ENCODE data around the gene SH3TC1. TPM values are rescaled to one million over a fixed set of nuclear protein-coding genes. Genes with fewer than 3 reads are reported as not detected.
A peak's percentile ranks its signal among the peaks of the same experiment; 100 is the strongest.

Gene SH3TC1
- total and polyA plus RNA-seq, 2 of the 13 experiments (the other 11 are each of a cell fraction or from before 2014, with no cell fraction given): 14.9 to 21.8 TPM

DNA sequence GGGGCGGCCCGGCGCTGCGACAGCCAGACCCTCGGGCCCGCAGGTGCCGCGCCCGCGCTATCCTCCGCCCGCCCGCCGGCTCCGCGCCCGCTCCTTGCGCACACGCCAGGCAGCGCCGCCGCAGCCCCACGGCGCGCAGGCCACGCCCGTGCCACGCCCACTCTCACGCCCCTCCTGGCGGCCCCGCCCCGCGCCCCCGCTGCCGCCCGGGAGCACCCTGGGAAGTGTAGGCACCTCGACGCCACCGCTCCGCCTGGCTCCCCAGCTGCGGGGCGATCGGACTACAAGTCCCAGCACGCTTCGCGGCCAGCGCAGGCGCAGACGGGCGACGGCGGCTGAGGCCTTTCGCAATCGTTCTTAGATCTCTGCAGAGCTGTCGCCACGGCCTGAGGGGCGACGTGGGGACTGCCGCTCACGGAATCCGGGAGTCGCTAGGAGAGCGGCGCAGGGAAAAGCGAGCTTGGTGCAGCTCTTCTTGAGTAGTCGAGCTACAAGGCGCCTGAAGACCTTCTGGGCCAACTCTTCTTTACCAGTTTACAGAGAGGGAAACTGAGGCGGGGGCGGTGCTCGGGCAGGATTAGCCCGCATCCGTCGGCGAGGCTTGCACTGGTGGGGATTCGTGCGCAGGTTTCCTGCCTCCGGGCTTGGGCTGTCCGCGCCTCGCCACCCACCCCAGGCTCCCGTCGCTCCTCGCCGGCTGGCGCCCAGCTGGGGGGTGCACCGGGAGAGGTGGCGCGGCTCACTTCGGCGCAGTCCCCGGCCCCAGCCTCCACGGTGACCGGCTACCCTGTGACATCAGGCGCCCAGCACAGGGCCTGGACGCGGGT, 40.2 kb upstream of the SH3TC1 start, which contains the start of gene ABLIM2 (continued):
- TF ChIP-seq ZFY (CRISPR knock-in tag; IDR thresholded peaks at IDR 0.05) (peak; percentile 80), THYN1 (CRISPR knock-in tag; IDR thresholded peaks at IDR 0.05; ENCODE audit: borderline replicate concordance, low read depth) (no peak), MXI1 (IDR thresholded peaks at IDR 0.05; ENCODE audit: borderline replicate concordance, low read depth, low read length) (peak; percentile 44; the same call in 1 of the 3 replicates), ZNF468 (CRISPR knock-in tag; IDR thresholded peaks at IDR 0.05) (no peak), BCL6 (CRISPR knock-in tag; IDR thresholded peaks at IDR 0.05) (peak; percentile 82), ZNF3 (CRISPR knock-in tag; IDR thresholded peaks at IDR 0.05) (no peak), AHR (CRISPR knock-in tag; IDR thresholded peaks at IDR 0.05) (no peak; the same call in 1 of the 2 replicates), HES4 (CRISPR knock-in tag; IDR thresholded peaks at IDR 0.05; ENCODE audit: borderline replicate concordance) (no peak), ZNF589 (CRISPR knock-in tag; conservative IDR thresholded peaks at IDR 0.05) (no peak), KDM5B (CRISPR knock-in tag; IDR thresholded peaks at IDR 0.05; ENCODE audit: borderline replicate concordance) (no peak; the same call in 1 of the 2 replicates), NR2C2 (CRISPR knock-in tag; IDR thresholded peaks at IDR 0.05; ENCODE audit: borderline replicate concordance) (peak; percentile 89), ZMYM4 (CRISPR knock-in tag; IDR thresholded peaks at IDR 0.05) (0 out of 2 replicates have a peak, but pooled peaks have one; percentile 20), ZNF253 (CRISPR knock-in tag; IDR thresholded peaks at IDR 0.05; ENCODE audit: borderline replicate concordance) (no peak)
- TF ChIP-seq, protein P1, sequence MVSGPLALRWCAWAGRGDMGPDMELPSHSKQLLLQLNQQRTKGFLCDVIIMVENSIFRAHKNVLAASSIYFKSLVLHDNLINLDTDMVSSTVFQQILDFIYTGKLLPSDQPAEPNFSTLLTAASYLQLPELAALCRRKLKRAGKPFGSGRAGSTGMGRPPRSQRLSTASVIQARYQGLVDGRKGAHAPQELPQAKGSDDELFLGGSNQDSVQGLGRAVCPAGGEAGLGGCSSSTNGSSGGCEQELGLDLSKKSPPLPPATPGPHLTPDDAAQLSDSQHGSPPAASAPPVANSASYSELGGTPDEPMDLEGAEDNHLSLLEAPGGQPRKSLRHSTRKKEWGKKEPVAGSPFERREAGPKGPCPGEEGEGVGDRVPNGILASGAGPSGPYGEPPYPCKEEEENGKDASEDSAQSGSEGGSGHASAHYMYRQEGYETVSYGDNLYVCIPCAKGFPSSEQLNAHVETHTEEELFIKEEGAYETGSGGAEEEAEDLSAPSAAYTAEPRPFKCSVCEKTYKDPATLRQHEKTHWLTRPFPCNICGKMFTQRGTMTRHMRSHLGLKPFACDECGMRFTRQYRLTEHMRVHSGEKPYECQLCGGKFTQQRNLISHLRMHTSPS (CRISPR knock-in tag; IDR thresholded peaks at IDR 0.05; ENCODE audit: low read depth): no peak
- TF ChIP-seq, protein P2, sequence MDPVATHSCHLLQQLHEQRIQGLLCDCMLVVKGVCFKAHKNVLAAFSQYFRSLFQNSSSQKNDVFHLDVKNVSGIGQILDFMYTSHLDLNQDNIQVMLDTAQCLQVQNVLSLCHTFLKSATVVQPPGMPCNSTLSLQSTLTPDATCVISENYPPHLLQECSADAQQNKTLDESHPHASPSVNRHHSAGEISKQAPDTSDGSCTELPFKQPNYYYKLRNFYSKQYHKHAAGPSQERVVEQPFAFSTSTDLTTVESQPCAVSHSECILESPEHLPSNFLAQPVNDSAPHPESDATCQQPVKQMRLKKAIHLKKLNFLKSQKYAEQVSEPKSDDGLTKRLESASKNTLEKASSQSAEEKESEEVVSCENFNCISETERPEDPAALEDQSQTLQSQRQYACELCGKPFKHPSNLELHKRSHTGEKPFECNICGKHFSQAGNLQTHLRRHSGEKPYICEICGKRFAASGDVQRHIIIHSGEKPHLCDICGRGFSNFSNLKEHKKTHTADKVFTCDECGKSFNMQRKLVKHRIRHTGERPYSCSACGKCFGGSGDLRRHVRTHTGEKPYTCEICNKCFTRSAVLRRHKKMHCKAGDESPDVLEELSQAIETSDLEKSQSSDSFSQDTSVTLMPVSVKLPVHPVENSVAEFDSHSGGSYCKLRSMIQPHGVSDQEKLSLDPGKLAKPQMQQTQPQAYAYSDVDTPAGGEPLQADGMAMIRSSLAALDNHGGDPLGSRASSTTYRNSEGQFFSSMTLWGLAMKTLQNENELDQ (CRISPR knock-in tag; IDR thresholded peaks at IDR 0.05; ENCODE audit: borderline replicate concordance): no peak
- TF ChIP-seq, protein P3, sequence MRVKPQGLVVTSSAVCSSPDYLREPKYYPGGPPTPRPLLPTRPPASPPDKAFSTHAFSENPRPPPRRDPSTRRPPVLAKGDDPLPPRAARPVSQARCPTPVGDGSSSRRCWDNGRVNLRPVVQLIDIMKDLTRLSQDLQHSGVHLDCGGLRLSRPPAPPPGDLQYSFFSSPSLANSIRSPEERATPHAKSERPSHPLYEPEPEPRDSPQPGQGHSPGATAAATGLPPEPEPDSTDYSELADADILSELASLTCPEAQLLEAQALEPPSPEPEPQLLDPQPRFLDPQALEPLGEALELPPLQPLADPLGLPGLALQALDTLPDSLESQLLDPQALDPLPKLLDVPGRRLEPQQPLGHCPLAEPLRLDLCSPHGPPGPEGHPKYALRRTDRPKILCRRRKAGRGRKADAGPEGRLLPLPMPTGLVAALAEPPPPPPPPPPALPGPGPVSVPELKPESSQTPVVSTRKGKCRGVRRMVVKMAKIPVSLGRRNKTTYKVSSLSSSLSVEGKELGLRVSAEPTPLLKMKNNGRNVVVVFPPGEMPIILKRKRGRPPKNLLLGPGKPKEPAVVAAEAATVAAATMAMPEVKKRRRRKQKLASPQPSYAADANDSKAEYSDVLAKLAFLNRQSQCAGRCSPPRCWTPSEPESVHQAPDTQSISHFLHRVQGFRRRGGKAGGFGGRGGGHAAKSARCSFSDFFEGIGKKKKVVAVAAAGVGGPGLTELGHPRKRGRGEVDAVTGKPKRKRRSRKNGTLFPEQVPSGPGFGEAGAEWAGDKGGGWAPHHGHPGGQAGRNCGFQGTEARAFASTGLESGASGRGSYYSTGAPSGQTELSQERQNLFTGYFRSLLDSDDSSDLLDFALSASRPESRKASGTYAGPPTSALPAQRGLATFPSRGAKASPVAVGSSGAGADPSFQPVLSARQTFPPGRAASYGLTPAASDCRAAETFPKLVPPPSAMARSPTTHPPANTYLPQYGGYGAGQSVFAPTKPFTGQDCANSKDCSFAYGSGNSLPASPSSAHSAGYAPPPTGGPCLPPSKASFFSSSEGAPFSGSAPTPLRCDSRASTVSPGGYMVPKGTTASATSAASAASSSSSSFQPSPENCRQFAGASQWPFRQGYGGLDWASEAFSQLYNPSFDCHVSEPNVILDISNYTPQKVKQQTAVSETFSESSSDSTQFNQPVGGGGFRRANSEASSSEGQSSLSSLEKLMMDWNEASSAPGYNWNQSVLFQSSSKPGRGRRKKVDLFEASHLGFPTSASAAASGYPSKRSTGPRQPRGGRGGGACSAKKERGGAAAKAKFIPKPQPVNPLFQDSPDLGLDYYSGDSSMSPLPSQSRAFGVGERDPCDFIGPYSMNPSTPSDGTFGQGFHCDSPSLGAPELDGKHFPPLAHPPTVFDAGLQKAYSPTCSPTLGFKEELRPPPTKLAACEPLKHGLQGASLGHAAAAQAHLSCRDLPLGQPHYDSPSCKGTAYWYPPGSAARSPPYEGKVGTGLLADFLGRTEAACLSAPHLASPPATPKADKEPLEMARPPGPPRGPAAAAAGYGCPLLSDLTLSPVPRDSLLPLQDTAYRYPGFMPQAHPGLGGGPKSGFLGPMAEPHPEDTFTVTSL (CRISPR knock-in tag; IDR thresholded peaks at IDR 0.05; ENCODE audit: borderline replicate concordance): no peak
- TF ChIP-seq, protein P4, sequence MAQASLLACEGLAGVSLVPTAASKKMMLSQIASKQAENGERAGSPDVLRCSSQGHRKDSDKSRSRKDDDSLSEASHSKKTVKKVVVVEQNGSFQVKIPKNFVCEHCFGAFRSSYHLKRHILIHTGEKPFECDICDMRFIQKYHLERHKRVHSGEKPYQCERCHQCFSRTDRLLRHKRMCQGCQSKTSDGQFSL (CRISPR knock-in tag; IDR thresholded peaks at IDR 0.05): peak; percentile 88

Measured in HepG2 (cell line).